ENCODE results near the gene ZNF669.
"Not testable (repeated sequence)": the region's sequence is repeated elsewhere in the genome, so short reads cannot be mapped to it uniquely, and the experiment has no call there.

DNA sequence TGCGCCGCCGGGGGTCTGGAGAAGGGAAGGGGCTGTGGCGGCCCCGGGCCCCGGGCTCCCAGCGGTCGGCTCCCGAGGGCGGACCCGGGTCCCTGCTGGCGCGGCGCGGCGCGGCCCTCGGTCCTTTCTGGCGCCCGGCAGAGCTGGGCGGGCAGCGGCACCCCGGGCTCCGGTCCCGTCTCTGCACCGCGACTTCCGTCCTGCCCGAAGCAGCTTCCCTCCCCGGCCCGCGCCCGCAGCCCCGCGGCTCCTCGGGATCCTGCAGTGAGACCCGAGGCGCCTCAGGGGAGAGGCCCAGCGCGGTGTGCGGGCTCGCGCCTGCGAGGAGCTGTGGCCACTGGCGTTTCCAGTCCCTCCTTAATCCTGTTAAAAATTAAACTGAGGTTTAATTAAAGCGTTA, 22.4 kb upstream of the ZNF669 start:
- TF ChIP-seq, protein P1, sequence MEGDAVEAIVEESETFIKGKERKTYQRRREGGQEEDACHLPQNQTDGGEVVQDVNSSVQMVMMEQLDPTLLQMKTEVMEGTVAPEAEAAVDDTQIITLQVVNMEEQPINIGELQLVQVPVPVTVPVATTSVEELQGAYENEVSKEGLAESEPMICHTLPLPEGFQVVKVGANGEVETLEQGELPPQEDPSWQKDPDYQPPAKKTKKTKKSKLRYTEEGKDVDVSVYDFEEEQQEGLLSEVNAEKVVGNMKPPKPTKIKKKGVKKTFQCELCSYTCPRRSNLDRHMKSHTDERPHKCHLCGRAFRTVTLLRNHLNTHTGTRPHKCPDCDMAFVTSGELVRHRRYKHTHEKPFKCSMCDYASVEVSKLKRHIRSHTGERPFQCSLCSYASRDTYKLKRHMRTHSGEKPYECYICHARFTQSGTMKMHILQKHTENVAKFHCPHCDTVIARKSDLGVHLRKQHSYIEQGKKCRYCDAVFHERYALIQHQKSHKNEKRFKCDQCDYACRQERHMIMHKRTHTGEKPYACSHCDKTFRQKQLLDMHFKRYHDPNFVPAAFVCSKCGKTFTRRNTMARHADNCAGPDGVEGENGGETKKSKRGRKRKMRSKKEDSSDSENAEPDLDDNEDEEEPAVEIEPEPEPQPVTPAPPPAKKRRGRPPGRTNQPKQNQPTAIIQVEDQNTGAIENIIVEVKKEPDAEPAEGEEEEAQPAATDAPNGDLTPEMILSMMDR (IDR thresholded peaks at IDR 0.05) = not testable (repeated sequence)
- TF ChIP-seq ZFX (IDR thresholded peaks at IDR 0.05; ENCODE audit: borderline replicate concordance) = not testable (repeated sequence)
